Fibroblast of the aortic adventitia (primary cell): ENCODE results near the gene PRRC2C. TPM values are rescaled to one million over a fixed set of nuclear protein-coding genes. Genes with fewer than 3 reads are reported as not detected.
"Not testable (repeated sequence)": the region's sequence is repeated elsewhere in the genome, so short reads cannot be mapped to it uniquely, and the experiment has no call there.

Source experiments
- DNase-seq: peaks from one replicate; pipeline ENCODE4 v3.0.0-alpha.2; 2010; ENCODE audit warnings: low read depth
- H3K4me3 ChIP-seq: 2 replicates; pipeline ENCODE4 v1.5.1; 2011; ENCODE audit warnings: low read depth, mild to moderate bottlenecking, control low read depth, low read length, moderate library complexity
- total RNA-seq: library from RNA; depleted of rRNA; stranded (reverse); fragments of >200 nt; gene quantifications from 2 replicates; pipeline ENCODE4 v1.2.3, GENCODE V29; 2012; ENCODE audit warnings: low replicate concordance
- TF ChIP-seq, protein P1 (sequence below): IDR thresholded peaks from 2 replicates; pipeline ENCODE4 v1.5.1; 2011; ENCODE audit warnings: mild to moderate bottlenecking, low read length, control low read depth, inconsistent platforms; ENCODE audit not compliant: insufficient read depth

Gene PRRC2C
- total RNA-seq, 1 donor, result 79.3 TPM

- TF ChIP-seq, protein P1, sequence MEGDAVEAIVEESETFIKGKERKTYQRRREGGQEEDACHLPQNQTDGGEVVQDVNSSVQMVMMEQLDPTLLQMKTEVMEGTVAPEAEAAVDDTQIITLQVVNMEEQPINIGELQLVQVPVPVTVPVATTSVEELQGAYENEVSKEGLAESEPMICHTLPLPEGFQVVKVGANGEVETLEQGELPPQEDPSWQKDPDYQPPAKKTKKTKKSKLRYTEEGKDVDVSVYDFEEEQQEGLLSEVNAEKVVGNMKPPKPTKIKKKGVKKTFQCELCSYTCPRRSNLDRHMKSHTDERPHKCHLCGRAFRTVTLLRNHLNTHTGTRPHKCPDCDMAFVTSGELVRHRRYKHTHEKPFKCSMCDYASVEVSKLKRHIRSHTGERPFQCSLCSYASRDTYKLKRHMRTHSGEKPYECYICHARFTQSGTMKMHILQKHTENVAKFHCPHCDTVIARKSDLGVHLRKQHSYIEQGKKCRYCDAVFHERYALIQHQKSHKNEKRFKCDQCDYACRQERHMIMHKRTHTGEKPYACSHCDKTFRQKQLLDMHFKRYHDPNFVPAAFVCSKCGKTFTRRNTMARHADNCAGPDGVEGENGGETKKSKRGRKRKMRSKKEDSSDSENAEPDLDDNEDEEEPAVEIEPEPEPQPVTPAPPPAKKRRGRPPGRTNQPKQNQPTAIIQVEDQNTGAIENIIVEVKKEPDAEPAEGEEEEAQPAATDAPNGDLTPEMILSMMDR, result no peak
- no peak overlapping the region for H3K4me3 ChIP-seq
- peak; percentile 69 for DNase-seq
These were observed 125.1 kb downstream of the PRRC2C start for GRCh38 chr1:171610385-171610784.

- DNase-seq, result peak; percentile 58
- H3K4me3 ChIP-seq, result no peak overlapping the region
- TF ChIP-seq, protein P1, result no peak
These were observed 126.0 kb downstream of the PRRC2C start for GRCh38 chr1:171611306-171611705.

DNA sequence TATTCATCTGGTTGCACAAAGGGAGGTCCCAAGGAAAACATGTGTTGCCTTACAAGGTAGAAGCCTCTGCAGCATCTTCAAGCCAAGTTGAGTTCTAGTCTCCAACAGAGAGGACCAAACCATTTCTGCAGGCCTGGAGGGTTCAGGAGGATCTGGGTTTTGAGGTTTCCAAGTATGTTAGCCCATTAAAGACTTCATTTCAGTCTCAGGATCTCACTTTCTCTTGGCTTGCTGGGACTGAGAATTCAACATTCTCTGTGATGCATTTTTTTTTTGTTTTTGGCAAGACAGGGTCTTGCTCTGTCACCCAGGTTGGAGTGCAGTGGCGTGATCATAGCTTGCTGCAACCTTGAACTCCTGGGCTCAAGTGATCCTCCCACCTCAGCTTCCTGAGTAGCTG, 128.0 kb downstream of the PRRC2C start:
- TF ChIP-seq, protein P1, result no peak
- no peak for DNase-seq
- no peak overlapping the region for H3K4me3 ChIP-seq

DNA sequence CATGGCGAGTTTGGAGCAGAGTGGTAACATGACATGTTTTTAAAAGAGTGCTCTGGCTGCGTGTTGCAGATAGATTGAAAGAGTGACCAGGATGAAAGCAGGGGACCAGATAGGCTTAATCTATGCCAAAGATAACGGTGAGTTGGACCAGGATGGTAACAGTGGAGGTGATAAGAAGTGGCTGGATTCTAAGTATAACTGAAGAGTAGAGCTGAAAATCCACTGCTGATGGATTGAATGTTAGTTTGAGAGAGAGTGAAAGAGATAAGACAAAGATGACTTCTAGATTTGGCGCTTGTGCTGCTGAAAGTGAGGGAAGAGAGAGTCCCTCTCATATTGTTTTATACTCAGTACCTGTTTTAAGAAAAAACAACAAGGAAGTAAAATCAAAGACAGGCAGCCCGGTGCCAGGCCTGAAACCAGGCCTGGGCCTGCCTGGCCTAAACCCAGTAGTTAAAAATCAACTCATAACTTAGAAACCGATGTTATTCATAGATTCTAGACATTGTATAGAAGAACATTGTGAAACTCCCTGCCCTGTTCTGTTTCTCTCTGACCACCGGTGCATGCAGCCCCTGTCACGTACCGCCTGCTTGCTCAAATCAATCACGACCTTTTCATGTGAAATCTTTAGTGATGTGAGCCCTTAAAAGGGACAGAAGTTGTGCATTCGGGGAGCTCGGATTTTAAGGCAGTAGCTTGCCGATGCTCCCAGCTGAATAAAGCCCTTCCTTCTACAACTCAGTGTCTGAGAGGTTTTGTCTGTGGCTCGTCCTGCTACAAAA, 130.0 kb downstream of the PRRC2C start:
- not testable (repeated sequence) for H3K4me3 ChIP-seq, DNase-seq

GRCh38 chr1:171616586-171616985, 131.3 kb downstream of the PRRC2C start:
- DNase-seq, result no peak
- TF ChIP-seq, protein P1, result no peak

DNA sequence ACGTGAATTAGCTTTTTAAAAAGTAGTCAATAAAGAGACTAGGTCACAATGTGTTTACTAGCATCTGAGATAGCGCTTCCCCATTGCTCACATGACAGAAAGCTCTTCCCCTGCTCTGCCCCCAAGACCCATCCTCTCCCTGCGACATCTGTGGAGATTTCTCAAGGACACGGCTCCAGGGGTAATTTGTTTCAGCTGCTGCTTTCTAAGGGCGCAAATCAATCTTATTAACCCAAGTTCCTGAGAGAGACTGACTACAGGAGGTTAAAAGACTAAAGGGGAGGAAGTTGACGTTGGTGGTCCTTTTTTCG, 136.8 kb downstream of the PRRC2C start, which contains the start of gene MYOCOS:
Gene MYOCOS, plus strand, starts transcription at position 92 of the 311 bp plus-strand sequence. CDS start 1,641 bp downstream, outside the sequence.
- no peak for DNase-seq
- TF ChIP-seq, protein P1, result no peak
- no peak within 1 kb of the TSS for H3K4me3 ChIP-seq

More at GRCh38 chr1:171616586-171616985, 131.3 kb downstream of the PRRC2C start:
- no peak overlapping the region for H3K4me3 ChIP-seq

DNA sequence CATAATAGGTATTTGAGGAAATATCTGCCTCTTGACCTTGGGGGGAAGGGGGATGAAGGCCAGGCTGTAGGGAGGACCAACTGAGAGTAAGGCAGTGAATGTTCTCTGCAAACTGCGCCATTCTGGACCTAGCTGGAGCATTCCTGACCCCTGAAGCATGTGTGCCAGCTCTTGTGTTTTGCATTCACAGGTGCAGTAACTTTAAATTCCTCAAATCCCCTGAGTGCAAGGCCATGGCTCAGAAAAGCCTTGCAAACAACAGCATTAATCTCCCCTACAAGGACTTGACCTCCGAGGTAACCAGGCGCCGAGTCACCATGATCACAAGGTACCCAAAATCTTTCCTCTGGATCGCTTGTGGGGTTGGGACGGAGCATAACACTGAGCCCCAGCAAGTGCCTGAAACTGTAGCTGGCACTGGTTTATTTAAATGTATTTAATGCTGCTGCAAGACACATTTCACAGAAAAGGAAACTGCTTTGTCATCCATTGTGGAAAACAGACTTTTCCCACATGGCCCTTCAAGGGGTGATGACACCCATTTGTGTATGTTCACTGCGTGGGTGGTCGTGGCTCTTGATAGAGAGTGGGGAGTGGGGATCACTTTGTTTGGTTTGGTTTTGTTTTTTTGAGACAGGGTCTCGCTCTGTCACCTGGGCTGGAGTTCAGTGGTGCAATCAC, 138.5 kb downstream of the PRRC2C start:
- DNase-seq, result no peak
- TF ChIP-seq, protein P1, result no peak

More for the DNA sequence above, 138.5 kb downstream of the PRRC2C start:
- H3K4me3 ChIP-seq, result no peak overlapping the region
